ENCODE data around the gene SLC25A5. TPM values are rescaled to one million over a fixed set of nuclear protein-coding genes. Genes with fewer than 3 reads are reported as not detected.

SLC25A5 gene
- total RNA-seq, 3 donors from 2014 or later (not counting 1 experiment from before 2014, with no cell fraction given) = 148 to 182 (median 162) TPM

DNA sequence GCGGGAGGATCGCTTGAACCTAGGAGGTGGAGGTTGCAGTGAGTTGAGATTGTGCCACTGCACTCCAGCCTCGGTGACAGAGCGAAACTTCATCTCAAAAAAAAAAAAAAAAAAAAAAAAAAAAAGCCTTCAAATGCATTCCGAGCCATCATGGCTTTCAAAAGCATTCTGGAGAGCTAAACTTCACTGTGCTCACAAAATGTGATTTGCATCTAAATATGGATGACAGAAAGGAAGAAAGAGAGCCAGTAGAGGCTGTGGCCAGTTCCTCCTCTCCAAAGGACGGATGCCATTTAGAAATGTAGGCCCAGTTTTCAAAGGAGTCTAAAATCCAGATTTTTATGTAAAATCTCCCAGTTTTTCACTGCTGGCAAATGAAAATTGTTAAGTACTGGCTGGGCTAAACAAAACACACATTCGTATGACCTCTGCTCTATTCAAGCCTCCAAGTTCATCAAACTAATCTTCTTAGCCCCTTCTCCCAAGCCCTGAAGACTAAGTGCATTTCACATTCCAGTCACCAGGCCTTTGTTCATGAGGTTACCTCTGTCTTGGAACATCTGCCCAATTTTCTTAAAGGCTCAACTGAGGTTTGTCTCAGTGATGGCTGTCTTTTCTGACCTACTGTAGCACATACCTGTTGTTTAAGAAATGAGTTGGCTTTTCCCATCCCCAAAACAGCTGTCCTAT is 47.1 kb upstream of the SLC25A5 start:
- intact Hi-C loops (cut with micrococcal nuclease) = no loop called here
- no peaks in the 10 kb centered on the region for H3K36me3 ChIP-seq (ENCODE audit: control insufficient read depth, insufficient read depth, low read length)
- no peak overlapping the region for H3K4me3 Mint-ChIP-seq
- DNase-seq (no peak), ATAC-seq (no peak)
- no peaks in the 10 kb centered on the region for H3K27me3 ChIP-seq (ENCODE audit: control insufficient read depth, insufficient read depth, low read length)
- H3K4me1 ChIP-seq (ENCODE audit: control insufficient read depth, insufficient read depth, low read length) = peaks cover 6% of the 10 kb centered on the region
- no peak overlapping the region for H3K4me3 ChIP-seq (ENCODE audit: low read length)
- TF ChIP-seq CTCF (IDR thresholded peaks at IDR 0.05) = no peak
- H3K9me3 ChIP-seq (ENCODE audit: control insufficient read depth, insufficient read depth, low read length) = no peaks in the 10 kb centered on the region
- no peaks in the 10 kb centered on the region for H3K9me3 Mint-ChIP-seq
- peaks cover 2 to 7% of the 10 kb centered on the region in 2 donors for H3K4me1 Mint-ChIP-seq
- no peaks in the 10 kb centered on the region for H3K27me3 Mint-ChIP-seq (ENCODE audit: low read depth in 2 of 2)
- no peak overlapping the region for H3K27ac Mint-ChIP-seq
- WGBS (ENCODE audit: insufficient coverage) = 95% methylated on average over 3 of the region's 7 CpGs
- H3K36me3 Mint-ChIP-seq = no peaks in the 10 kb centered on the region
- no peak overlapping the region for H3K27ac ChIP-seq (ENCODE audit: low read length)

DNA sequence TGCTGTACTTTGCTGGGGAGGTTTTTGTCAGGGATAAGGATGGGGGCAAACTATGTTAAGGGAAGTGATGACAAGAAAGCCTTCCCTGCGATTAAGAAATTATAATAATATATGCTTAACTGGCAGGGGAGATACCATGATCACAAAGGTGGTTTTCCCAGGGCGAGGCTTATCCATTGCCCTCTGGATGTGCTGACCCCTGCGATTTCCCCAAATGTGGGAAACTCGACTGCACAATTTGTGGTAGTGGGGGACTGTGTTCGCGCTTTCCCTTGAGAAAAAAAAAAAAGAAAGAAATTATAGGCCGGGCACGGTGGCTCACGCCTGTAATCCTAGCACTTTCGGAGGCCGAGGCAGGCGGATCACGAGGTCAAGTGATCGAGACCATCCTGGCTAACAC is 44.6 kb upstream of the SLC25A5 start:
- DNase-seq = peak in 1 of 2 donors; percentile 20
- Mint-ChIP-seq H3K4me1 (peaks cover 18 to 24% of the 10 kb centered on the region in 2 donors), H3K27me3 (ENCODE audit: low read depth in 2 of 2) (no peaks in the 10 kb centered on the region), H3K9me3 (no peaks in the 10 kb centered on the region), H3K4me3 (no peak overlapping the region), H3K27ac (no peak overlapping the region), H3K36me3 (no peaks in the 10 kb centered on the region)
- Histone ChIP-seq H3K27ac (ENCODE audit: low read length) (no peak overlapping the region), H3K4me3 (ENCODE audit: low read length) (no peak overlapping the region), H3K27me3 (ENCODE audit: control insufficient read depth, insufficient read depth, low read length) (no peaks in the 10 kb centered on the region), H3K9me3 (ENCODE audit: control insufficient read depth, insufficient read depth, low read length) (no peaks in the 10 kb centered on the region), H3K36me3 (ENCODE audit: control insufficient read depth, insufficient read depth, low read length) (no peaks in the 10 kb centered on the region), H3K4me1 (ENCODE audit: control insufficient read depth, insufficient read depth, low read length) (peaks cover 22% of the 10 kb centered on the region)
- no peak for TF ChIP-seq CTCF (IDR thresholded peaks at IDR 0.05)
- 100% methylated on average over 8 of the region's 14 CpGs for WGBS (ENCODE audit: insufficient coverage)
- ATAC-seq = no peak
- intact Hi-C loops (cut with micrococcal nuclease) = no loop called here

GRCh38 chrX:119424999-119425398 is 43.2 kb upstream of the SLC25A5 start:
- H3K4me1 Mint-ChIP-seq = peaks cover 18 to 24% of the 10 kb centered on the region in 2 donors
- no peak for TF ChIP-seq CTCF (IDR thresholded peaks at IDR 0.05)
- no peaks in the 10 kb centered on the region for H3K27me3 ChIP-seq (ENCODE audit: control insufficient read depth, insufficient read depth, low read length)
- no peaks in the 10 kb centered on the region for H3K36me3 ChIP-seq (ENCODE audit: control insufficient read depth, insufficient read depth, low read length)
- ATAC-seq (no peak), DNase-seq (no peak)
- intact Hi-C loops (cut with micrococcal nuclease) = no loop called here
- H3K27ac ChIP-seq (ENCODE audit: low read length) = no peak overlapping the region
- H3K36me3 Mint-ChIP-seq = no peaks in the 10 kb centered on the region
- H3K27ac Mint-ChIP-seq = peak overlapping the region; percentile 66 to 84
- no peak overlapping the region for H3K4me3 Mint-ChIP-seq
- H3K27me3 Mint-ChIP-seq (ENCODE audit: low read depth in 2 of 2) = no peaks in the 10 kb centered on the region
- peaks cover 22% of the 10 kb centered on the region for H3K4me1 ChIP-seq (ENCODE audit: control insufficient read depth, insufficient read depth, low read length)
- H3K9me3 ChIP-seq (ENCODE audit: control insufficient read depth, insufficient read depth, low read length) = no peaks in the 10 kb centered on the region
- H3K9me3 Mint-ChIP-seq = no peaks in the 10 kb centered on the region
- no peak overlapping the region for H3K4me3 ChIP-seq (ENCODE audit: low read length)
- WGBS (ENCODE audit: insufficient coverage) = 80% methylated on average over 5 of the region's 6 CpGs

All from natural killer cell (primary cell).